K562 (cell line): ENCODE data around the gene CCDC68. TPM values are rescaled to one million over a fixed set of nuclear protein-coding genes. Genes with fewer than 3 reads are reported as not detected.

Experiments used
- ATAC-seq: fragments of 200-7000 bp; cut with Tn5 transposase; 3 replicates; pipeline ENCODE4 v1.9.1; 2020; ENCODE audit warnings: moderate library complexity
- BruUV-seq: library from RNA; stranded (reverse); fragments of 400-500 nt; replicated peaks from 2 replicates; lab custom pipeline; 2021; lab: Mats Ljungman, UMichigan
- CTCF ChIA-PET: fragments of 300-600 bp; formaldehyde crosslinking; extraction: SDS; loops from one replicate; lab custom pipeline; 2021; ENCODE audit warnings: low intra/inter-chr PET ratio; lab: Yijun Ruan, JAX
- POLR2A ChIA-PET: fragments of 300-600, 350-650 bp; sonication (Branson Sonifier 250); formaldehyde crosslinking; extraction: SDS; loops from one replicate; lab custom pipeline; 2021; ENCODE audit warnings: antibody characterized with exemption, inconsistent platforms; lab: Yijun Ruan, JAX
- DNase-seq, 4 experiments: peaks; one replicate each; pipeline versions ENCODE4 v3.0.0 to v3.0.0-alpha.2; 2011 to 2018; ENCODE audit warnings: low spot score in 3 of 4, mixed read lengths in 3 of 4; ENCODE audit errors: extremely low read depth in 1 of 4
- FAIRE-seq: peaks from 2 replicates; lab custom pipeline; 2011; peaks lifted over from hg19 to GRCh38; lab: Jason Lieb, UNC
- H2AFZ ChIP-seq: 2 replicates; pipeline ENCODE4 v1.6.0; 2011; ENCODE audit warnings: low read depth, low read length, control low read depth, inconsistent platforms
- H3K27ac ChIP-seq: fragments of 200-600 bp; 3 replicates; pipeline ENCODE4 v1.8.0; 2011; ENCODE audit warnings: low read depth, mild to moderate bottlenecking, control low read depth, inconsistent platforms, low read length, moderate library complexity, mixed read lengths; ENCODE audit errors: extremely low read depth
- H3K27me3 ChIP-seq, 2 experiments: fragments of 300-600 bp in 1 of 2; 2 replicates in 1 of 2; 3 replicates in 1 of 2; pipeline versions ENCODE4 v1.6.0 to v1.8.0; 2011; ENCODE audit warnings: inconsistent platforms in 2 of 2, low read length in 2 of 2, mild to moderate bottlenecking in 1 of 2, mixed read lengths in 1 of 2, moderate library complexity in 1 of 2; ENCODE audit not compliant: control insufficient read depth in 2 of 2, insufficient read depth in 2 of 2
- H3K36me3 ChIP-seq: fragments of 300-600 bp; 3 replicates; pipeline ENCODE4 v1.8.0; 2011; ENCODE audit warnings: mild to moderate bottlenecking, low read length, inconsistent platforms; ENCODE audit not compliant: control insufficient read depth, insufficient read depth
- H3K4me1 ChIP-seq, 2 experiments: fragments of 200-600 bp in 1 of 2; replicated peaks in 1 of 2; 2 replicates in 1 of 2; 3 replicates in 1 of 2; pipeline versions ENCODE4 v1.5.1 to v1.8.0; 2011; ENCODE audit warnings: inconsistent platforms in 2 of 2, low read length in 2 of 2, mild to moderate bottlenecking in 1 of 2, mixed read lengths in 1 of 2, moderate library complexity in 1 of 2; ENCODE audit not compliant: control insufficient read depth in 2 of 2, insufficient read depth in 2 of 2
- H3K4me2 ChIP-seq: 2 replicates; pipeline ENCODE4 v1.6.1; 2011; ENCODE audit warnings: low read length, control low read depth, inconsistent platforms, mixed read lengths; ENCODE audit not compliant: insufficient read depth
- H3K4me3 ChIP-seq: fragments of 200-600 bp; sonication (generic), shearing (Covaris generic); 2 replicates; pipeline ENCODE4 v1.5.1; 2016; ENCODE audit warnings: control low read depth, inconsistent platforms
- H3K79me2 ChIP-seq: fragments of 200-600 bp; 3 replicates; pipeline ENCODE4 v1.8.0; 2011; ENCODE audit warnings: low read length, inconsistent platforms; ENCODE audit not compliant: control insufficient read depth, insufficient read depth
- H3K9ac ChIP-seq, 2 experiments: 2 replicates each; pipeline versions ENCODE4 v1.6.0 to v1.6.1; 2011; ENCODE audit warnings: low read depth in 2 of 2, low read length in 2 of 2, control low read depth in 1 of 2, inconsistent platforms in 1 of 2, mild to moderate bottlenecking in 1 of 2, mixed read lengths in 1 of 2; ENCODE audit not compliant: insufficient read depth in 1 of 2
- H3K9me1 ChIP-seq: one replicate; pipeline ENCODE4 v1.6.0; 2011; ENCODE audit warnings: inconsistent platforms, mild to moderate bottlenecking, low read length, moderate library complexity; ENCODE audit not compliant: control insufficient read depth, insufficient read depth
- H3K9me3 ChIP-seq: replicated peaks from 2 replicates; pipeline ENCODE4 v1.5.1; 2011; ENCODE audit warnings: low read depth, low read length, inconsistent platforms; ENCODE audit not compliant: control insufficient read depth, insufficient read depth
- H4K20me1 ChIP-seq: replicated peaks from 2 replicates; pipeline ENCODE4 v1.6.1; 2011; ENCODE audit warnings: low read length, inconsistent platforms, mixed read lengths; ENCODE audit not compliant: control insufficient read depth, insufficient read depth
- CBX2 ChIP-seq: fragments of 200-600 bp; sonication (generic); IDR thresholded peaks from one replicate; pipeline ENCODE4 v1.6.1; 2012; ENCODE audit warnings: mild to moderate bottlenecking, low read length, inconsistent platforms; ENCODE audit not compliant: insufficient read depth, poor library complexity, severe bottlenecking
- DDX20 ChIP-seq: fragments of 450-650 bp; IDR thresholded peaks from 2 replicates; pipeline ENCODE4 v1.6.1; 2016; ENCODE audit warnings: missing genetic modification characterization, low read depth, mild to moderate bottlenecking, missing compliant biosample characterization, moderate library complexity
- DMBX1 ChIP-seq: fragments of 250-450 bp; sonication (Bioruptor Pico); IDR thresholded peaks from 2 replicates; pipeline ENCODE4 v1.8.0; 2022; ENCODE audit warnings: inconsistent platforms, mild to moderate bottlenecking, moderate library complexity, borderline replicate concordance
- MECOM ChIP-seq: fragments of 250-450 bp; sonication (Bioruptor Pico); IDR thresholded peaks from 2 replicates; pipeline ENCODE4 v1.8.0; 2022; ENCODE audit warnings: inconsistent platforms
- MEF2A ChIP-seq: IDR thresholded peaks from 2 replicates; pipeline ENCODE4 v1.6.1; 2011; ENCODE audit warnings: low read depth, mild to moderate bottlenecking, low read length, moderate library complexity; ENCODE audit not compliant: control insufficient read depth
- NCOA4 ChIP-seq: fragments of 450-650 bp; IDR thresholded peaks from 2 replicates; pipeline ENCODE4 v1.6.1; 2018; ENCODE audit warnings: mild to moderate bottlenecking; ENCODE audit not compliant: partially characterized antibody
- NR2C2 ChIP-seq, 2 experiments: fragments of 200-800 bp in 1 of 2; sonication (Bioruptor generic) in 1 of 2; sonication (generic) in 1 of 2; formaldehyde crosslinking in 1 of 2; IDR thresholded peaks; 2 replicates each; pipeline versions ENCODE4 v1.6.1 to v1.8.0; 2016 to 2022; ENCODE audit warnings: mild to moderate bottlenecking in 1 of 2, missing compliant biosample characterization in 1 of 2, missing genetic modification characterization in 1 of 2, missing genetic modification reagents in 1 of 2
- TCF3 ChIP-seq: sonication (generic); formaldehyde crosslinking; IDR thresholded peaks from 2 replicates; pipeline ENCODE4 v1.4.0; 2020; ENCODE audit warnings: mild to moderate bottlenecking, missing genetic modification reagents
- ZNF695 ChIP-seq: fragments of 450-650 bp; formaldehyde crosslinking; IDR thresholded peaks from 2 replicates; pipeline ENCODE4 v1.4.0; 2020; ENCODE audit warnings: mild to moderate bottlenecking, moderate library complexity
- ZNF766 ChIP-seq: fragments of 200-800 bp; sonication (Bioruptor generic); conservative IDR thresholded peaks from 2 replicates; pipeline ENCODE4 v1.6.1; 2016; ENCODE audit warnings: missing genetic modification characterization, missing compliant biosample characterization
- WGBS: fragments of 100-300 bp; shearing (Covaris generic); methylation state at CpG from one replicate; pipeline ENCODE4 v1.1.6; 2016; ENCODE audit warnings: low coverage, mixed read lengths; ENCODE audit not compliant: insufficient coverage; ENCODE audit errors: missing lambda C conversion rate; 5-methylcytosine and 5-hydroxymethylcytosine counted together
- in situ Hi-C: fragments of 300-500 bp; cut with MboI; formaldehyde crosslinking; loops from 4 replicates; pipeline ENCODE4 v1.15.0; 2018; ENCODE audit warnings: inconsistent platforms, mixed read lengths
- intact Hi-C: fragments of 100-400 bp; cut with micrococcal nuclease; formaldehyde crosslinking; loops from 2 replicates; pipeline ENCODE4 v1.14.2; 2022
- polyA plus RNA-seq, 8 experiments: library from polyadenylated mRNA; depleted of rRNA in 4 of 8; stranded (reverse) in 5 of 8; unstranded in 3 of 8; fragments of >200 nt; fragmentation: Nextera tagmentation in 2 of 8; fragmentation: Illumina TruSeq in 1 of 8; extraction: Ambion mirVana in 2 of 8; extraction: Trizol in 1 of 8; gene quantifications; 2 replicates each; pipeline versions ENCODE4 v1.2.1 to v1.2.3, GENCODE V29; 2011 to 2014; ENCODE audit warnings: inconsistent platforms in 1 of 8, missing spikeins in 1 of 8
- total RNA-seq, 7 experiments: library from RNA; depleted of rRNA in 6 of 7; stranded (reverse); fragments of >200 nt in 6 of 7; fragmentation: Illumina TruSeq in 2 of 7; extraction: Trizol in 2 of 7; gene quantifications; 2 replicates each; pipeline versions ENCODE4 v1.2.1 to v1.2.3, GENCODE V29; 2011 to 2021; ENCODE audit warnings: low replicate concordance in 1 of 7
- TF ChIP-seq, protein P1 (sequence below), 2 experiments: fragments of 450-650 bp in 1 of 2; sonication (generic) in 1 of 2; formaldehyde crosslinking in 1 of 2; IDR thresholded peaks; 2 replicates each; pipeline versions ENCODE4 v1.7.1 to v1.9.0; 2016 to 2022; ENCODE audit warnings: inconsistent platforms in 1 of 2, mild to moderate bottlenecking in 1 of 2, missing genetic modification reagents in 1 of 2

The CCDC68 gene
- total and polyA plus RNA-seq, 9 of the 15 experiments (the other 6 are each of a cell fraction or from before 2014, with no cell fraction given): 0.28 to 4.5 (median 1.4) TPM

DNA sequence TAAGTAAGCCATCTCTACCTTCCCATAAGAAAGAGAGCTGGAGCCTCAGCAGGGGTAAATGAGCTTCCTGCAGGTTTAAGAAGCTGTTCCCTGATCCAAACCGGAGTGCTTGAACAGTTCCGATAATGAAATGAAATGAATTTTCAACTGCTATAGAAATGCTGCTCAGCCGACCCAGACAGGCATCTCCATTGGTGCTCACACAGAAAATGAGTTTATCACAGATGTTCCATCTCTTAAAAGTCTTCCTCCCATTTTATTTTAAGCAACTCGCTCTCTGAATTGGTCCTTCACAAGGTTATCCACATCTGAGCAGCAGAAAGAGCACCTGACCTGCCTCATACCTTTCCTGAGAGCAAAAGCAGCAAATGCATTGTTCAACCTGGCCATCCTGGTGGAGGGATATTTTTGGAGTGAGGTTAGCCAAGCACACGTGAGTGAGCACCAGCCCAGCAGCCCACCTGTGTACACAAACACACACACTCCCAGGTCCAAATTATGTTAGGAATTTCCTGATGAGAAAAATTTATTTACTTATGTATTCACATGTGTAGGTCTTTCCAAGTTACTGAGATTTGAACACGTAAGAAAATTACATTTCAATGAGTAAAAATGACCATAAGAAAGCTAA is 42.2 kb upstream of the CCDC68 start:
- POLR2A ChIA-PET: no interaction called here
- CTCF ChIA-PET: no interaction called here
- in situ Hi-C loops: no loop called here
- TF ChIP-seq, protein P1, sequence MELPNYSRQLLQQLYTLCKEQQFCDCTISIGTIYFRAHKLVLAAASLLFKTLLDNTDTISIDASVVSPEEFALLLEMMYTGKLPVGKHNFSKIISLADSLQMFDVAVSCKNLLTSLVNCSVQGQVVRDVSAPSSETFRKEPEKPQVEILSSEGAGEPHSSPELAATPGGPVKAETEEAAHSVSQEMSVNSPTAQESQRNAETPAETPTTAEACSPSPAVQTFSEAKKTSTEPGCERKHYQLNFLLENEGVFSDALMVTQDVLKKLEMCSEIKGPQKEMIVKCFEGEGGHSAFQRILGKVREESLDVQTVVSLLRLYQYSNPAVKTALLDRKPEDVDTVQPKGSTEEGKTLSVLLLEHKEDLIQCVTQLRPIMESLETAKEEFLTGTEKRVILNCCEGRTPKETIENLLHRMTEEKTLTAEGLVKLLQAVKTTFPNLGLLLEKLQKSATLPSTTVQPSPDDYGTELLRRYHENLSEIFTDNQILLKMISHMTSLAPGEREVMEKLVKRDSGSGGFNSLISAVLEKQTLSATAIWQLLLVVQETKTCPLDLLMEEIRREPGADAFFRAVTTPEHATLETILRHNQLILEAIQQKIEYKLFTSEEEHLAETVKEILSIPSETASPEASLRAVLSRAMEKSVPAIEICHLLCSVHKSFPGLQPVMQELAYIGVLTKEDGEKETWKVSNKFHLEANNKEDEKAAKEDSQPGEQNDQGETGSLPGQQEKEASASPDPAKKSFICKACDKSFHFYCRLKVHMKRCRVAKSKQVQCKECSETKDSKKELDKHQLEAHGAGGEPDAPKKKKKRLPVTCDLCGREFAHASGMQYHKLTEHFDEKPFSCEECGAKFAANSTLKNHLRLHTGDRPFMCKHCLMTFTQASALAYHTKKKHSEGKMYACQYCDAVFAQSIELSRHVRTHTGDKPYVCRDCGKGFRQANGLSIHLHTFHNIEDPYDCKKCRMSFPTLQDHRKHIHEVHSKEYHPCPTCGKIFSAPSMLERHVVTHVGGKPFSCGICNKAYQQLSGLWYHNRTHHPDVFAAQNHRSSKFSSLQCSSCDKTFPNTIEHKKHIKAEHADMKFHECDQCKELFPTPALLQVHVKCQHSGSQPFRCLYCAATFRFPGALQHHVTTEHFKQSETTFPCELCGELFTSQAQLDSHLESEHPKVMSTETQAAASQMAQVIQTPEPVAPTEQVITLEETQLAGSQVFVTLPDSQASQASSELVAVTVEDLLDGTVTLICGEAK (IDR thresholded peaks at IDR 0.05): no peak
- TF ChIP-seq, protein P1 (CRISPR knock-in tag; IDR thresholded peaks at IDR 0.05): no peak
- no peak for TF ChIP-seq ZNF695
- TF ChIP-seq MEF2A: no peak
- TF ChIP-seq CBX2: no peak
- TF ChIP-seq TCF3 (CRISPR knock-in tag): no peak
- TF ChIP-seq MECOM (CRISPR knock-in tag): no peak
- TF ChIP-seq NR2C2 (CRISPR knock-in tag; IDR thresholded peaks at IDR 0.05): no peak
- no peak for TF ChIP-seq NR2C2 (tag; IDR thresholded peaks at IDR 0.05)
- no peak for TF ChIP-seq NCOA4
- TF ChIP-seq DDX20: no peak
- TF ChIP-seq DMBX1 (CRISPR knock-in tag): no peak
- TF ChIP-seq ZNF766 (CRISPR knock-in tag): no peak

More for the DNA sequence above, 42.2 kb upstream of the CCDC68 start:
- no peak overlapping the region for H2AFZ ChIP-seq
- no peaks in the 10 kb centered on the region for H4K20me1 ChIP-seq
- no TSS peak for BruUV-seq
- H3K9me3 ChIP-seq: no peaks in the 10 kb centered on the region
- no peak for ATAC-seq
- no peak overlapping the region for H3K9ac ChIP-seq
- no peaks in the 10 kb centered on the region for H3K36me3 ChIP-seq
- no peak overlapping the region for H3K4me2 ChIP-seq
- intact Hi-C loops: no loop called here
- 12% methylated on average over 5 of the region's 6 CpGs for WGBS
- H3K27me3 ChIP-seq: no peaks in the 10 kb centered on the region
- no peaks in the 10 kb centered on the region for H3K9me1 ChIP-seq
- H3K79me2 ChIP-seq: no peaks in the 10 kb centered on the region
- no peak for DNase-seq
- no peak overlapping the region for H3K27ac ChIP-seq
- no peak overlapping the region for H3K4me3 ChIP-seq
- H3K4me1 ChIP-seq: no peaks in the 10 kb centered on the region
- no peak for FAIRE-seq
